NCI-H1048 (cell line): ENCODE measurements around the gene E2F6.
"Not testable (repeated sequence)": the region's sequence is repeated elsewhere in the genome, so short reads cannot be mapped to it uniquely, and the experiment has no call there.

ENCODE experiments used
- DNase-seq: peaks from one replicate; lab custom pipeline; 2025; lab: John Stamatoyannopoulos, UW

Gene E2F6

DNA sequence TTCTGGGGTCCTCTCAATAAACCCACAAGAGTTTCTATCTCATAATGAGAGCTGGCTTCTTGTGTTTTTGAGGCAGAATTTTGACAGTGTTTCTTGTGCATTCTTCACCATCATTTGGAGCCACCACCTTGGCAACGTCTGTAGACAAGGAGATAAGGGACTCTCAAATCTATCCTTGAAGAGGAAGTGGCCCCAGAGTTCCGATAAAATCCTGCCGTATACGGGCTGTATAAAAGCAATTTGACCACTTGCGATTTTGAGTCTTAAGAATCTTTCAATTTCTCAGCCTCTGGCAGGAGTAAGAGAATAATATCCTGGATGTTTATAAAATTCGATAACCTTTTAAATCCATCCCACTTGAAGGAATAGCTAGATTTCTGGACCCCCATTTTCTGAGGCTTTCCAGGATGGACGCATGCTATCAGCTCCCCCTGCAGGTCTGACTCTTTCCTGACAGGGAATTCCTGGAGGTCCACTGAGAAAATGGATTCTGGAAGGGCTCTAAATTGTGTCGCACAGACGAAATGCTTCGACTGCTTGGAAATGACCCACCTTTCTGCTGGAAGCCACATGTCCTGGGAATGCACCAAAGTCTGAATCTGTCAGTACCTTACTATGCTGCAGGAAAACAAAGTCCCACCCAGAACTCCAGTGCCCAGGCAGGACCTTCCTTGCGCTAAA lies 54.1 kb downstream of the E2F6 start:
- no peak for DNase-seq

DNA sequence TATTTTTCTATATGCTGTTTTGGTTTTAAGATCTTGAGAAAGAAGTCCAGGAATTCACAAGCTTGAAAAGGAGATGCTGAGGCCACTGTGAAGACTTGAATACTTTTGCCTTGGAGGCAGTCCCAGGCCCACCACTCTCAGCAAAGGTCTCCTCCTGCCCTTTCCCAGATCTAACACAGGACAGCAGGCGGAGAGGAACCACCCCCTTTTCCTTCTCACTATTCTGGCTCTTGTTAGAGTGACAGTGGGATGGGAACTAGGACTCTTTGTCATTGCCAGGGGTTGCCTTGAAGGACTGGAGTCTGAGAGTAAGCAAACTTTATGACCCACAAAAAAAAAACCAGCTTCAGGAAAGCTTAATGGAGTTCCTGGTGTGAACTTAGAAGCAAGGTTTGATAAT lies 54.7 kb downstream of the E2F6 start:
- DNase-seq: no peak

- no peak for DNase-seq
Measured at GRCh38 chr2:11410101-11410500, 55.9 kb downstream of the E2F6 start.

DNA sequence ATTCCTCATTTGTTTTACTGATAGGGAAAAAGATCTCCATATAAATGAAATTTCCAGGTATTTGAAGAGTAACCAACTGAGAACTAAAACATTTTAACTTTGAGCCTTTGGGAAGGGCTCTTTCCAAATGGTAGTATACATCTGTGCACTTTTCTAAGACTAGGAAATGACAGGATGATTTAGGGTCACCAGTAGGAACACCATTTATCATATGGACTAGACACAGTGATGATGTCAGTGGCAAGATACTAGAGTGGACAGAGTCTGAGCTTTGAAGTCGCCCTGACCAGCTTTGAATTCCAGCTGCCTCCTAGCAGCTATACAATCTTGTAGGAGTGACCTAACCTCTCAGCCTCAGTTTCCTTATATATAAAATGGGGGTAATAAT lies 56.4 kb downstream of the E2F6 start:
- DNase-seq: no peak

DNA sequence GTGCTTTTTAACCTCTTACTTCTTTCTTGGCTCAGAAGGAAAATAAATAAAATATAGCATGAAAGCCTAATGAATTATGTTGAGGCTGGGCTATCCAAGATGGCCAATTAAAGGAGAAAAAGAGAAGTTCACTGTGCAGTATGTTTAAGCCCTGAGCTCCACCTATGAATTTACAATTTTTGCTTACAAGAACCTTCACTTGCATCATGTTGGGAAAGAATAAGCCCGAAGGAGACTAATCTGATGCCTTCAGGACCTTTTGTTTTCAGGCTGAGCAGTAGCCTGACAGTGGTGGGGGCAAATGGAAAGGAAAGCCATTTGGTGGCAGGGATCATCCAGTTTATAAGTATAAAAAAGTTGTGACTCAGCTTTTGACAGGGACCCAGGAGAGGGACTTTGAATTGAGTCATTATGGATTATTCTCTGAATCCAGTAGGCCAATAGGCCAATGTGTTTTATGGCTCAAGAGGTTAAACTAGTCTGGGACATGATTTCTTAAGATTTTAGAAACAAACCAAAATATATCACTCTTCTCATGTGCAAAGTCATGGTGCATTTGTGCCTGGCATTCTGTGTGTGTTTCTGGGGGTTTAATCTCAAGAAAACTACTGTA lies 56.9 kb downstream of the E2F6 start:
- DNase-seq: no peak

- no peak for DNase-seq
Measured at GRCh38 chr2:11407413-11407812, 58.5 kb downstream of the E2F6 start.

DNA sequence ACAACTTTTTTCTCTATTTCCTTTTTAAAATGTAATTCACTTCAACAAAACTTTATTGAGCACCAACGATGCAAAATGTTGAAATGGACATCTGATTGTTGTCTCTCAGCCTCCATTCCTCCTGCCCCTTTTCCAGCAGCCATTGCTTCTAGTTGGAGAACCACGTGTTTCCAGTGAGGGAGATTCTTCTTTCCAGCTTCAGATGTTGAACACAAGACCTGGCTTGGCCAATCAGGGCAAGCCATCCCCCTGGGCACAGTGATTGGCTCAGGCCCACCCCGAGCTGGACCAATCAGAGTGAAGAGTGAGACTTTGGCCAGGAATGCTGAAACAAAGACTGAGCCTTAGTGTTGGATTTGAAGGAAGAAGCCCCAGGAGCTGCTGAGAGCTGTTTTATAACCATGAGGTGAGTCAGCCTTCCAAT lies 59.0 kb downstream of the E2F6 start:
- DNase-seq: no peak

GRCh38 chr2:11406267-11406957 lies 59.5 kb downstream of the E2F6 start:
- no peak for DNase-seq

DNA sequence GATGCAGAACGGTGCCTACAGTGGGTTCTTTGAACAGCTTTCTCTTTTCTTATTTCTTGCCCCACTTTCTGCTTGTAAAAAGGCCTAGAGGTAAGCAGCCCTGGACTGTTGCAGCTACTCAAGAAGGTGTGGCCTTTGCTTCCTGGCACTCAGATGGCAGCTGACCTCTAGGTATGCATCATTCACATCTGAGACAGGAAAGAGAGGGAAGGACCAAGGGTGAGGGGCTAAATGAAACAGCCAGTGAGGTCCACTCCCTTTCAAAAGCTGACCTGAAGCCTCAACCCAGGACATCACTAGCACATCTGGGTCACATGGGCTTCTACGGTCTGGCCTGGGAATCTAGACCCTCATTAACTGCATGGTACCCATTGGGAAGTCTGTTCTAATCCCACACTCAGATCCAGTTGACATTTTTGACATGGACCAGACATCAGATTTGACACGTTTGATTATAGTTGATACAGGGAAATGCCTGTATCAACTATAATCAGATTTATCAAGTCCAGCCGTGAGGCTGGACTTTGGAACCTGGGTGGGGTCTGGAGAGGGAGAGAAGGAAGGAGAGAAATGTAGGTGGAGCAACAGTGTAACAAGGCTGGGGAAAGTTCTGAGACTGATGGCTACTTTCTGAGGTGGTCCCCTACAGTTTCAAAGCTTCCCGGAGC lies 60.2 kb downstream of the E2F6 start:
- DNase-seq: no peak

DNA sequence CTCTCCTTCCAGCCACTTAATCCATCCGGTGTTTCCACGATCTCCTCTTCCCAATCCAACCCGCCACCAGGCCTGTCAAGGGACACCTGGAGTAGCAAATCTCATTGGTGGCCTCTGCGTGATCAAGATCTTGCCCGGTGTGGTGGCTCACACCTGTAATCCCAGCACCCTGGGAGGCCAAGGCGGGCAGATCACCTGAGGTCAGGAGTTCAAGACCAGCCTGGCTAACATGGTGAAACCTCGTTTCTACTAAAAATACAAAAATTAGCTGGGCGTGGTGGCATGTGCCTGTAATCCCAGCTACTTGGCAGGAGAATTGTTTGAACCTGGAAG lies 60.9 kb downstream of the E2F6 start:
- not testable (repeated sequence) for DNase-seq

DNA sequence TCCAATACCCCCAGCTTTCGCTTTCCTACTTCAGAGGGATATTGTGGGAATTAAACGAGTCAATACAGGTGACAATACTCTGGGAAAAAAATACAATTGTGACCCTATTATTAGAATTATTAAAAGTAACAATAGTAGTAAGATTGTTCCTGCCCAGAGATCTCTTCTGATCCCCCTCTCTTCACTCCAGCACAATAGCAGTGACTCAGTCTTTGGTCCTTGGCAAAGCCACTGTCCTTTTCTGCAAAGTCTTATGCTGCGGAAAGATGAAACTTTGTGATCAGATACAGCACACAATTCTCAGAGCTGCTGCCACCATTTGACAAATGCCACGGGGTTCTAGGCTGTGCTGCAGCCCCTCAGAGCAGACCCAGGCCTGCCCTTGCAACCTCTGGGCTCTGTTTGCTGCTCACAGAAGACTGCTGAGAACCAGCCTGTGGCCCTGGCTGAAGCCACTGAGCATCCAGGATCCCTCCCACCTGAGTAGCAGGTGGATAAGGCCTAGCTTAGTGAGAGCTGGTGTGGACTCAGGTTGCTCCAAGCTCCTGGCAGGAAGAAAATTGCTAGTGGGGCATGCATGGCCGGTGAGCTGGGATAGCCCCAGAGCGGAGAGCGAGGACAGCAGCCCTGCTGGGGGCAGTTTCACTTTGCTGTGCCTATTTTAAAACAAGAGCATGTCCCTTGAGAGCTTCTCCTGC lies 61.4 kb downstream of the E2F6 start:
- no peak for DNase-seq

DNA sequence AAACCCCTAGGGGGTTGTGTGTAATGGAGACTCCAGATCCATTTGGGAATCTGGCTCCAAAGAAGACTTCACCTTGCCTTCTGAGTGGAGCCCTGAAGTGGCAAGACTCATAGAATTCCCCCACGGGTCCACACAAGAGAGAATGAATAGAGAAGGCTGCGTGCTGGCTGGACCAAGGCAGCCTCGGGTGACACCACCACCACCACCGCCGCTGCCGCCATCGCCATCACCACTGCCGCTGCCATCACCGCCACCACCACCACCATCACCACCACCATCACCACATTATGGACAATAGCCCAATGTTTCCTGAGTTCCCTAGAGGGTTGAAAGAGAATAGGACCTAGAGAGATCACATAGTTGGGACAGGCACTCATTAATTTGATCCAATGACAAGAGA lies 63.5 kb downstream of the E2F6 start:
- no peak for DNase-seq

DNA sequence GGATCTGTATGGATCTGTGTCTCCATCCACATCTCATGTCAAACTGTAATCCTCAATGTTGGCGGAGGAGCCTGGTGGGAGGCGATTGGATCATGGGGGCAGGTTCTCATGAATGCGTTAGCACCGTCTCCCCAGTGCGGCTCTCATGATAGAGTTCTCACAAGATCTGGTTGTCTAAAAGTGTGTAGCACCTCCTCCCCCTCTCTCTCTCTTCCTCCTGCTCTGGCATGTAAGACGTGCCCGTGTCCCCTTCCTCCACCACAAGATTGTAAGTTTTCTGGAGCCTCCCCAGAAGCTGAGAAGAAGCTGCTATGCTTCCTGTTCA lies 66.6 kb downstream of the E2F6 start:
- DNase-seq: no peak

DNA sequence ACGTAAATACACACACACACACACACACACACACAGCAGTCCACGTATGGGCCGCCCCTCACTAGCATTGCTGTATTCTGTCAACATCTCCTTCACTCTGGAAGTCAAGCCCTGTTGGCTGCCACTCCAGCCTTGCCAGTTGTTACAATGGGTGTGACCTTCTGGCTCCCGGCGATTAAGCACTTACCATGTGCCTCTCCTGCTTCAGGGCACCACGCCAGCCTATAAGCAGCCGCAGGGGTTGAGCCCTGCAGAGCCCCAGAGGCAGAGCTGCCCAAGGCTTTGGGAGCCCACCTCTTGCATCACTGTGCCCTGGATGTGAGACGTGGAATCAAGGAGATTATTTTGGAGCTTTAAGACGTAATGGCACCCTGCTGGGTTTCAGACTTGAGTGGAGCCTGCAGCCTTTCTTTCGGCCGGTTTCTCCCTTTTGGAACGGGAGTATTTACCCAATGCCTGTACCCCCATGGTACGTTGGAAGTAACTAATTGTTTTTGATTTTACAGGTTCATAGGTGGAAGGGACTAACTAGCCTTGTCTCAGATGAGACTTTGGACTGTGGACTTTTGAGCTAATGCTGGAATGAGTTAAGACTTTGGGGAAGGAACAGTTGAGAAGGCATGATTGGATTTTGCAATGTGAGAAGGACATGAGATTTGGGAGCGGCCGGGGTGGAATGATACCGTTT lies 67.1 kb downstream of the E2F6 start:
- no peak for DNase-seq

DNA sequence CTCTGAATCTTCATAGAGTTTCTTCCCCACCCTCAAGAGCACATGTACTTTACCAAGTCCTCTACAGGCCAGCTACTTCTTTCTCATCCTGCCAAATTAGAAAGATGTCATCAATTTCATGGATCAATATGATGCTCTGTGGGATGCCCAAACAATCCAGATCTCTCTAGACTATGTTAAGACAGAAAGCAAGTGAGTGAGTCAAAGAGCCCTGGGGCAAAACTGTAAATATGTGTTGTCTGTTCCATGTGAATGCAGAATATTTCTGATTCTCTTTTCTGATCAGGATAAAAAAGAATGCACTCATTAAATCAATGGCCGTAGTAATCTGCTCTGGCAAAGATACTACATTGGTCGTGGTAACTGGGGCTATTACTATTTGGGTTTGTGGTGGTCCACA lies 68.4 kb downstream of the E2F6 start:
- DNase-seq: no peak

GRCh38 chr2:11396467-11397445 lies 69.2 kb downstream of the E2F6 start:
- DNase-seq: no peak

- DNase-seq: no peak
Measured at GRCh38 chr2:11396021-11396420, 69.9 kb downstream of the E2F6 start.

- no peak for DNase-seq
Measured at GRCh38 chr2:11395389-11395788, 70.6 kb downstream of the E2F6 start.
